Frontal cortex (tissue), 4 donors: ENCODE data around the gene SCARB1. TPM values are rescaled to one million over a fixed set of nuclear protein-coding genes. Genes with fewer than 3 reads are reported as not detected.

ENCODE experiments used
- DNase-seq, 2 donors: peaks; one replicate each; pipeline ENCODE4 v3.0.0; 2012; ENCODE audit warnings: low spot score in 2 of 2
- FAIRE-seq: peaks from 2 replicates; lab custom pipeline; 2012; peaks lifted over from hg19 to GRCh38; lab: Jason Lieb, UNC
- total RNA-seq: library from RNA; depleted of rRNA; stranded (reverse); fragments of >200 nt; gene quantifications from one replicate; pipeline ENCODE4 v1.2.3, GENCODE V29; 2014
- donor health status: control.
- donor health status: control.
- donor health status: control.

The SCARB1 gene
- total RNA-seq, 1 donor from 2014 or later, result 8.6 TPM

GRCh38 chr12:124808272-124808671 is 55.4 kb downstream of the SCARB1 start:
- FAIRE-seq, result no peak
- DNase-seq, result no peak

GRCh38 chr12:124805876-124806668 is 57.6 kb downstream of the SCARB1 start:
- DNase-seq (no peak), FAIRE-seq (no peak)

- FAIRE-seq, result no peak
- DNase-seq, result no peak
These were observed 58.6 kb downstream of the SCARB1 start for GRCh38 chr12:124805050-124805449.

GRCh38 chr12:124804011-124804621 is 59.5 kb downstream of the SCARB1 start:
- DNase-seq, result peak in 1 of 2 donors; percentile 46
- FAIRE-seq, result no peak

- DNase-seq (no peak), FAIRE-seq (no peak)
These were observed 61.3 kb downstream of the SCARB1 start for GRCh38 chr12:124802361-124802760.

- FAIRE-seq (no peak), DNase-seq (no peak)
These were observed 63.2 kb downstream of the SCARB1 start for GRCh38 chr12:124800506-124800905.

GRCh38 chr12:124797321-124797720 is 66.3 kb downstream of the SCARB1 start:
- DNase-seq, result no peak
- no peak for FAIRE-seq

GRCh38 chr12:124796303-124796960 is 67.2 kb downstream of the SCARB1 start:
- FAIRE-seq (no peak), DNase-seq (no peak)

- DNase-seq (no peak), FAIRE-seq (no peak)
These were observed 68.3 kb downstream of the SCARB1 start for GRCh38 chr12:124795081-124795948.

GRCh38 chr12:124792961-124793441 is 70.7 kb downstream of the SCARB1 start:
- no peak for FAIRE-seq
- no peak for DNase-seq

- DNase-seq, result no peak
- FAIRE-seq, result no peak
These were observed 71.5 kb downstream of the SCARB1 start for GRCh38 chr12:124792156-124792555.

GRCh38 chr12:124790650-124791400 is 72.8 kb downstream of the SCARB1 start:
- DNase-seq (no peak), FAIRE-seq (no peak)

GRCh38 chr12:124788936-124789555 is 74.6 kb downstream of the SCARB1 start:
- no peak for FAIRE-seq
- no peak for DNase-seq

GRCh38 chr12:124786061-124786964 is 77.4 kb downstream of the SCARB1 start:
- FAIRE-seq (no peak), DNase-seq (peak; percentile 80 to 81)

- FAIRE-seq, result no peak
- DNase-seq, result no peak
These were observed 78.6 kb downstream of the SCARB1 start for GRCh38 chr12:124784871-124785572.

- no peak for FAIRE-seq
- no peak for DNase-seq
These were observed 80.6 kb downstream of the SCARB1 start for GRCh38 chr12:124783087-124783486.

- no peak for FAIRE-seq
- DNase-seq, result no peak
These were observed 81.5 kb downstream of the SCARB1 start for GRCh38 chr12:124782132-124782531.
